NT2/D1 (cell line): Measurements from ENCODE around the gene MAN2A1.
A peak's percentile ranks its signal among the peaks of the same experiment; 100 is the strongest.

Experiments
- DNase-seq: peaks from one replicate; pipeline ENCODE4 v3.0.0-alpha.2; 2011; ENCODE audit warnings: low read depth, low spot score
- H3K27me3 ChIP-seq: 2 replicates; pipeline ENCODE4 v1.6.0; 2011; ENCODE audit warnings: mild to moderate bottlenecking; ENCODE audit not compliant: insufficient read length, insufficient read depth
- H3K36me3 ChIP-seq: 2 replicates; pipeline ENCODE4 v1.6.1; 2011; ENCODE audit warnings: mild to moderate bottlenecking, low read length, mixed read lengths; ENCODE audit not compliant: insufficient read depth, insufficient read length
- H3K4me1 ChIP-seq: 2 replicates; pipeline ENCODE4 v1.5.1; 2011; ENCODE audit not compliant: insufficient read depth, insufficient read length
- H3K4me3 ChIP-seq: 2 replicates; pipeline ENCODE4 v1.5.1; 2011; ENCODE audit warnings: low read depth; ENCODE audit not compliant: insufficient read length
- H3K9ac ChIP-seq: 2 replicates; pipeline ENCODE4 v1.6.0; 2011; ENCODE audit warnings: low read depth; ENCODE audit not compliant: insufficient read length
- H3K9me3 ChIP-seq: 2 replicates; pipeline ENCODE4 v1.5.1; 2011; ENCODE audit warnings: mild to moderate bottlenecking, low read length; ENCODE audit not compliant: insufficient read depth
- SUZ12 ChIP-seq: IDR thresholded peaks from 2 replicates; pipeline ENCODE4 v1.6.1; 2011; ENCODE audit not compliant: insufficient read length, insufficient read depth; ENCODE audit errors: extremely low read depth
- YY1 ChIP-seq: IDR thresholded peaks from 2 replicates; pipeline ENCODE4 v1.6.1; 2011; ENCODE audit not compliant: insufficient read length, insufficient read depth
- ZNF274 ChIP-seq: IDR thresholded peaks from 2 replicates; pipeline ENCODE4 v1.6.1; 2011; ENCODE audit warnings: mild to moderate bottlenecking, low read depth, low read length

The MAN2A1 gene

DNA sequence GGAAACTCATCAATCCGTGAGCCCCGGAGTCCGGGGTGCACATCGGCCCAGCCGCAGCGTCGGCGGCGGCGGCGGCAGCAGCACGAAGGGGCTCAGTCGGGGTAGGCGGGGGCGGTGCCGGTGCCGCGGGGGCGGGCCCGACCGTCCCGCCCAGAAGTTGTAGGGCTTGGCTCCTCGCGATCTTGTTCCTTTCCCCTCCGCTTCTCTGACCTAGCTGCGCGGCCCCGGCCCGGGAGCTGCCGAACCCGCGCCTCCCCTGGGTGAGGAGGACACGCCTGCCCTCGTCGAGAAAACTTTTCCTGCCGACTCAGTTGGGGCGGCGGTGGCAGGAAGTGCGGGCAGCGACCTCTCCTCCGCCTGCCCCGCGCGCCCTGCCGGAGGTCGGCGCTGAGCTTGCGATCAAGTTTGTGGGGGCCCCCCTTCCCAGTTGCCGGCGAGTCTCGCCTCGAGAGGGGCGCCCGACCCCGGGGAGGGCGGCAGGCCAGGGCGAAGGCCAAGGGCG is at the start of gene MAN2A1:
TSS of gene MAN2A1 (plus strand) at position 188 of the 502 bp plus-strand sequence. CDS start 491 bp downstream, outside the sequence.
- TF ChIP-seq SUZ12: no peak
- TF ChIP-seq YY1: no peak
- TF ChIP-seq ZNF274: no peak
- no peaks in the 10 kb centered on the region for H3K9me3 ChIP-seq
- H3K4me1 ChIP-seq: peaks cover 2% of the 10 kb centered on the region
- H3K9ac ChIP-seq: peak within 1 kb of the TSS; percentile 92
- no peaks in the 10 kb centered on the region for H3K27me3 ChIP-seq
- no peak for DNase-seq
- H3K4me3 ChIP-seq: peak within 1 kb of the TSS; percentile 86
- no peaks in the 10 kb centered on the region for H3K36me3 ChIP-seq

- Histone ChIP-seq H3K9ac (no peak overlapping the region), H3K4me1 (no peaks in the 10 kb centered on the region), H3K27me3 (no peaks in the 10 kb centered on the region), H3K4me3 (no peak overlapping the region), H3K9me3 (peaks cover 24% of the 10 kb centered on the region; the same call in 1 of the 2 replicates), H3K36me3 (no peaks in the 10 kb centered on the region)
- TF ChIP-seq SUZ12 (no peak), ZNF274 (no peak), YY1 (no peak)
- no peak for DNase-seq
Observed at GRCh38 chr5:109640976-109641375, 48.8 kb upstream of the MAN2A1 start.

DNA sequence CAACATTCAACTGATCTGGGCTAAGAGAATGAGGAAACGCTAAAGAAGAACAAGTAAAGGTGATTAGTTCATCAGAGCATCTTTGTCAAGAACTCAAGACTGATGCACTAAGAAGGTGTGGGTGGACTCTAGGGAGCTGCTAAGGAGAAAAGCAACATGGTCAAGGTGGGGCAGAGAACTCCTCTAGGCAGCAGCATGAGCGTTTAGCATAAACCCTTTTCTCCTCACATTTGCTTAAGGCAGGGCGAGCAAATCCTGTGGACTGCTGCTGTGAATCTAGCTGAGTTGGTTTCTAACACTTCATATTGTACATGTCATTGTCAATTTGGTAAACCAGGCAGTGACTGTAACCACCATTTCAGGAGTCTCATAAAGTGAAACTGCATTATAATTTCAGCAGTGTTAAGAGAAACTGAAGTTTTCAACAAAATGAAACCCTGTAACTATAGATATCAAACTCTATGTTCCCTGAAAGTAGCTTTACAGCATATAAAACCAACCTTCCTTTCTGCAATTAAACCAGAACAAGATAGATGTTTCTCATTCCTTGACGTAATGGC is 45.9 kb upstream of the MAN2A1 start:
- Histone ChIP-seq H3K4me3 (no peak overlapping the region), H3K27me3 (no peaks in the 10 kb centered on the region), H3K4me1 (no peaks in the 10 kb centered on the region), H3K36me3 (no peaks in the 10 kb centered on the region), H3K9me3 (peaks cover 24% of the 10 kb centered on the region; the same call in 1 of the 2 replicates), H3K9ac (no peak overlapping the region)
- no peak for DNase-seq
- no peak for TF ChIP-seq YY1
- TF ChIP-seq ZNF274: 0 out of 2 replicates have a peak, but pooled peaks have one; percentile 27

DNA sequence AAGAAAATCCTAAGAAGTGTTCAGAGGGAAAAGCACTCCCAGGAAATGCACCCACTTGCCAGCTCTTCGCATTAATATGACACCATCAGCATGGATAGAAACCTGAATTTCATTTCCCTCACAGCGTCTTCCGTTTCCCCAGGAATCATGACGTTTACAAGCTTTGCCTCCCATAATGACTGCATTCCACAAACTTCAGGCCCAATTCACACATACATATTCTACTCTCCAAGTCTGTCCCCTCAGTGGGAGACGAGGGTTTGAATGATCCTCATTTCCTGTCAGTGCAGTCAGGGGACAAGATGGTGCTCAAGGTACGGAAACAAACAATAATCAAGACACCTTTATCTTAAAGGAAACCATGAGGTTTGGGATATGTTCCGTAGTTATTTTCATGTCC is 44.9 kb upstream of the MAN2A1 start:
- H3K9ac ChIP-seq: no peak overlapping the region
- H3K4me1 ChIP-seq: no peaks in the 10 kb centered on the region
- H3K4me3 ChIP-seq: no peak overlapping the region
- DNase-seq: peak; percentile 16
- H3K9me3 ChIP-seq: peaks cover 21% of the 10 kb centered on the region; the same call in 1 of the 2 replicates
- TF ChIP-seq YY1: no peak
- TF ChIP-seq SUZ12: no peak
- TF ChIP-seq ZNF274: no peak
- no peaks in the 10 kb centered on the region for H3K36me3 ChIP-seq
- H3K27me3 ChIP-seq: no peaks in the 10 kb centered on the region

GRCh38 chr5:109645707-109646192 is 44.0 kb upstream of the MAN2A1 start:
- DNase-seq: peak; percentile 16
- Histone ChIP-seq H3K9me3 (peaks cover 17% of the 10 kb centered on the region; the same call in 1 of the 2 replicates), H3K9ac (no peak overlapping the region), H3K4me1 (no peaks in the 10 kb centered on the region), H3K4me3 (no peak overlapping the region), H3K27me3 (no peaks in the 10 kb centered on the region), H3K36me3 (no peaks in the 10 kb centered on the region)
- TF ChIP-seq ZNF274 (no peak), SUZ12 (no peak), YY1 (no peak)

GRCh38 chr5:109649318-109649717 is 40.4 kb upstream of the MAN2A1 start:
- no peak overlapping the region for H3K4me3 ChIP-seq
- no peaks in the 10 kb centered on the region for H3K4me1 ChIP-seq
- no peaks in the 10 kb centered on the region for H3K27me3 ChIP-seq
- H3K36me3 ChIP-seq: no peaks in the 10 kb centered on the region
- DNase-seq: no peak
- no peaks in the 10 kb centered on the region for H3K9me3 ChIP-seq
- TF ChIP-seq YY1 (no peak), SUZ12 (no peak), ZNF274 (no peak)
- H3K9ac ChIP-seq: no peak overlapping the region

- Histone ChIP-seq H3K4me1 (no peaks in the 10 kb centered on the region), H3K4me3 (no peak overlapping the region), H3K27me3 (no peaks in the 10 kb centered on the region), H3K9me3 (no peaks in the 10 kb centered on the region), H3K9ac (no peak overlapping the region), H3K36me3 (no peaks in the 10 kb centered on the region)
- no peak for TF ChIP-seq YY1
- TF ChIP-seq ZNF274: no peak
- TF ChIP-seq SUZ12: no peak
- DNase-seq: no peak
Observed at GRCh38 chr5:109650493-109650892, 39.2 kb upstream of the MAN2A1 start.
